Type B pancreatic cell (in vitro differentiated cells): ENCODE results near the gene DHRS2. TPM values are rescaled to one million over a fixed set of nuclear protein-coding genes. Genes with fewer than 3 reads are reported as not detected.
"Not testable (repeated sequence)": the region's sequence is repeated elsewhere in the genome, so short reads cannot be mapped to it uniquely, and the experiment has no call there.

Experiments used
- DNase-seq: peaks from one replicate; pipeline ENCODE4 v3.0.0; 2021; ENCODE audit warnings: mixed read lengths; ENCODE audit not compliant: unreplicated experiment; ENCODE audit errors: extremely low spot score
- H3K27ac Mint-ChIP-seq: 2 replicates; pipeline ENCODE4 v1.8.0; 2021; ENCODE audit warnings: mild to moderate bottlenecking, mixed read lengths
- H3K27me3 Mint-ChIP-seq: 2 replicates; pipeline ENCODE4 v1.8.0; 2021; ENCODE audit warnings: mixed read lengths
- H3K36me3 Mint-ChIP-seq: 2 replicates; pipeline ENCODE4 v1.8.0; 2021; ENCODE audit warnings: mixed read lengths
- H3K4me1 Mint-ChIP-seq: one replicate; pipeline ENCODE4 v1.8.0; 2021; ENCODE audit warnings: mixed read lengths; ENCODE audit not compliant: unreplicated experiment
- H3K4me3 Mint-ChIP-seq: 2 replicates; pipeline ENCODE4 v1.8.0; 2021; ENCODE audit warnings: mild to moderate bottlenecking, mixed read lengths
- H3K9me3 Mint-ChIP-seq: 2 replicates; pipeline ENCODE4 v1.8.0; 2021; ENCODE audit warnings: mixed read lengths
- total RNA-seq: library from RNA; stranded (reverse); gene quantifications from 2 replicates; pipeline ENCODE4 v1.2.1, GENCODE V29; 2021; ENCODE audit warnings: low replicate concordance
- TF ChIP-seq, protein P1 (sequence below): fragments of 200-600 bp; sonication (generic); conservative IDR thresholded peaks from 2 replicates; pipeline ENCODE4 v1.5.0; 2021; ENCODE audit warnings: antibody characterized with exemption, mild to moderate bottlenecking

DHRS2 gene
- total RNA-seq, 1 donor from 2014 or later: 1.4 TPM

DNA sequence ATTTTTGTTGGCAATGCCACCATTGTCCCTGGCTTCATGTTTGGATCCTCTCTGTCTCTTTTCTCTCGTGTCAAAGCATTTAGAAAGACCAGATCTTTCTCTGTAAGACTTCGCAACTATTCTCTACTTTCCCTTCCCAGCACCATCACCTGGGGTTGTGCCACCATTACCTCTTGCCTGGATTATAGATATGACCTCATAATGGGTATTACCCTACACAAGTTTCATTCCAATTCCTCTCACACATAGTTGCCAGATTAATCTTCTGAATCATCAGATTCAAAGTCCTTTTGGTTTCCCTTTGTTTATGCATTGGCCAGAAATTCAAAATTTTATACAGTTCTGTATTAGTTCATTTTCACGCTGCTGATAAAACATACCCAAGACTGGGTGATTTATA, 27.2 kb upstream of the DHRS2 start:
- no peak overlapping the region for H3K4me3 Mint-ChIP-seq
- H3K27me3 Mint-ChIP-seq: peaks cover 36% of the 10 kb centered on the region
- DNase-seq: no peak
- H3K27ac Mint-ChIP-seq: no peak overlapping the region
- H3K36me3 Mint-ChIP-seq: no peaks in the 10 kb centered on the region
- H3K9me3 Mint-ChIP-seq: no peaks in the 10 kb centered on the region
- H3K4me1 Mint-ChIP-seq: peaks cover 5% of the 10 kb centered on the region
- TF ChIP-seq, protein P1, sequence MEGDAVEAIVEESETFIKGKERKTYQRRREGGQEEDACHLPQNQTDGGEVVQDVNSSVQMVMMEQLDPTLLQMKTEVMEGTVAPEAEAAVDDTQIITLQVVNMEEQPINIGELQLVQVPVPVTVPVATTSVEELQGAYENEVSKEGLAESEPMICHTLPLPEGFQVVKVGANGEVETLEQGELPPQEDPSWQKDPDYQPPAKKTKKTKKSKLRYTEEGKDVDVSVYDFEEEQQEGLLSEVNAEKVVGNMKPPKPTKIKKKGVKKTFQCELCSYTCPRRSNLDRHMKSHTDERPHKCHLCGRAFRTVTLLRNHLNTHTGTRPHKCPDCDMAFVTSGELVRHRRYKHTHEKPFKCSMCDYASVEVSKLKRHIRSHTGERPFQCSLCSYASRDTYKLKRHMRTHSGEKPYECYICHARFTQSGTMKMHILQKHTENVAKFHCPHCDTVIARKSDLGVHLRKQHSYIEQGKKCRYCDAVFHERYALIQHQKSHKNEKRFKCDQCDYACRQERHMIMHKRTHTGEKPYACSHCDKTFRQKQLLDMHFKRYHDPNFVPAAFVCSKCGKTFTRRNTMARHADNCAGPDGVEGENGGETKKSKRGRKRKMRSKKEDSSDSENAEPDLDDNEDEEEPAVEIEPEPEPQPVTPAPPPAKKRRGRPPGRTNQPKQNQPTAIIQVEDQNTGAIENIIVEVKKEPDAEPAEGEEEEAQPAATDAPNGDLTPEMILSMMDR: no peak

- H3K36me3 Mint-ChIP-seq, H3K4me1 Mint-ChIP-seq, H3K27ac Mint-ChIP-seq, DNase-seq, H3K4me3 Mint-ChIP-seq, H3K9me3 Mint-ChIP-seq: not testable (repeated sequence)
- peaks cover 40% of the 10 kb centered on the region for H3K27me3 Mint-ChIP-seq
These were observed 26.6 kb upstream of the DHRS2 start for GRCh38 chr14:23609411-23610089.

- Mint-ChIP-seq H3K4me3 (no peak overlapping the region), H3K36me3 (no peaks in the 10 kb centered on the region), H3K27ac (no peak overlapping the region), H3K27me3 (peaks cover 40% of the 10 kb centered on the region), H3K4me1 (peaks cover 5% of the 10 kb centered on the region), H3K9me3 (no peaks in the 10 kb centered on the region)
- no peak for DNase-seq
- TF ChIP-seq, protein P1: no peak
These were observed 25.9 kb upstream of the DHRS2 start for GRCh38 chr14:23610090-23610814.

DNA sequence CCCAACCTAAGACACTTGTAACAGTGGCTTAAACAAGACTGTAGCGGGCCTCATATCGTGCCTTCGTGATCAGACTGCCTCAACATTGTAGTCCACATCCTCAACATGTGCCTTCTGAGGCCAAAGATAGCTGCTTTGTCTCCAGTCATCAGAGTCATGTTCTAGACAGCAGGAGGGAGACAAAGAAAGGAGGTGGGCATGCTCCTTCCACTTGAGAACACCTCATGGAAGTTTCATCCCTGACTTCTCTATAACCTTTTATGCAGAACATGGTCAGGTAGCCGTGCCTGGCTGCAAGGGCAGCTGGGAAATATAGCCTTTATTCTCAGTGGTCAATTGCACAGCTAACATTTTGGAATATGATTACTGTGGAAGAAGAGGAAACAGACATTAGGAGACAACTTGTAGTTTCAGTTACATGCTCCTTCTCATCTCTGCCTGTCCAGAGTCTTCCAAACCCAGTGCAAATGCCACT, 25.3 kb upstream of the DHRS2 start:
- Mint-ChIP-seq H3K27me3 (peaks cover 36% of the 10 kb centered on the region), H3K36me3 (no peaks in the 10 kb centered on the region), H3K9me3 (no peaks in the 10 kb centered on the region), H3K4me1 (peaks cover 5% of the 10 kb centered on the region), H3K27ac (no peak overlapping the region), H3K4me3 (no peak overlapping the region)
- TF ChIP-seq, protein P1: no peak
- no peak for DNase-seq

GRCh38 chr14:23612354-23612732, 23.8 kb upstream of the DHRS2 start:
- Mint-ChIP-seq H3K4me3 (no peak overlapping the region), H3K36me3 (no peaks in the 10 kb centered on the region), H3K27me3 (peaks cover 27% of the 10 kb centered on the region), H3K4me1 (peaks cover 5% of the 10 kb centered on the region), H3K9me3 (no peaks in the 10 kb centered on the region), H3K27ac (no peak overlapping the region)
- TF ChIP-seq, protein P1: no peak
- DNase-seq: no peak

DNA sequence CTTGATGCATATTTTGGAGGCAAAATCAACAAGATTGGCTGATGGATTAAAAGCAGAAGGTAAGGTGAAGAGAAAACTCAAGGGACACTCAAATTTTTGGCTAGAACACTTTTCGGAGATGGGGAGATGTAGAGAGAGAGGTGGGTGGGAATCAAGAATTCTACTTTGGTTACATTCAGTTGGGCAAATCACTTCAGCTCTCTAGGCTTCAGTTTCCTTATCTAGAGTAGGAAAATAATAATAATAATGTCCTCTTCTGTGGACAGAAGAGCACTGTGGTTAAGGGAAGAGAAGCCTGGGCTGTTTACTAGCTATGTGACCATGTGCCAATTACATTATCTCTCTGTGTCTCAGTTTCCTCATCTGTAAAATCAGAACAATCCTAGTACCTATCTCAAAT, 23.4 kb upstream of the DHRS2 start:
- Mint-ChIP-seq H3K27ac (no peak overlapping the region), H3K4me3 (no peak overlapping the region), H3K36me3 (no peaks in the 10 kb centered on the region), H3K4me1 (peaks cover 5% of the 10 kb centered on the region), H3K27me3 (peaks cover 26% of the 10 kb centered on the region), H3K9me3 (no peaks in the 10 kb centered on the region)
- no peak for DNase-seq
- TF ChIP-seq, protein P1: no peak
